Measurements from ENCODE around the gene ERBB2. TPM values are rescaled to one million over a fixed set of nuclear protein-coding genes. Genes with fewer than 3 reads are reported as not detected.

Gene ERBB2
- total and polyA plus RNA-seq, 2 of the 8 experiments (the other 6 are each of a cell fraction or from before 2014, with no cell fraction given) = 183 to 394 TPM

- H3K4me2 ChIP-seq (ENCODE audit: insufficient read depth in 1 of 2, low read depth in 2 of 2, low read length in 2 of 2) = peak within 1 kb of the TSS; percentile 54 to 67
- peak within 1 kb of the TSS; percentile 89 for H3K4ac ChIP-seq (replicated peaks; ENCODE audit: insufficient read length, low read depth, low read length)
- H2BK120ac ChIP-seq (replicated peaks; ENCODE audit: low read depth, low read length) = no peak within 1 kb of the TSS
- 78% methylated on average over 14 of the region's 15 CpGs; no CpG with 5 or more reads in 1 of the 2 experiments for WGBS, 2 experiments (ENCODE audit: extremely low coverage in 1 of 2, insufficient coverage in 1 of 2, insufficient read length in 1 of 2, insufficient replicate concordance in 2 of 2, low coverage in 1 of 2, low lambda C conversion rate in 2 of 2, missing lambda C conversion rate in 1 of 2)
- FAIRE-seq (no peak), DNase-seq (ENCODE audit: low read depth in 1 of 2, low spot score in 2 of 2) (no peak)
- POLR2A ChIA-PET (ENCODE audit: partially characterized antibody) = interaction anchor here (0.6 to 32.5 kb wide), 7 partner anchors 11 to 75 kb away, joined by 3 to 708 read pairs (median 5); partner anchors contain the start of genes ERBB2, PGAP3 and PPP1R1B
- peak within 1 kb of the TSS; percentile 95 for H2BK20ac ChIP-seq (ENCODE audit: low read length)
- peak within 1 kb of the TSS; percentile 98; the same call in 1 of the 2 replicates for H2BK15ac ChIP-seq (ENCODE audit: low read length)
- H3K9ac ChIP-seq (replicated peaks in 1 of 4; ENCODE audit: extremely low read depth in 1 of 4, low read depth in 3 of 4, low read length in 3 of 4) = no peak within 1 kb of the TSS; a peak in 2 of 7 replicates
- H3K27ac ChIP-seq (ENCODE audit: low read depth, low read length) = peak within 1 kb of the TSS; percentile 26; the same call in 1 of the 2 replicates
- peak within 1 kb of the TSS; percentile 75; the same call in 1 of the 2 replicates for H2BK12ac ChIP-seq (ENCODE audit: low read depth, low read length)
- CTCF ChIA-PET (ENCODE audit: partially characterized antibody) = interaction anchor here (0.6 to 52.4 kb wide), 10 partner anchors 9 to 785 kb away, joined by 3 to 1885 read pairs (median 4); partner anchors contain the start of genes MIEN1, PGAP3, PPP1R1B and STARD3
- peak within 1 kb of the TSS; percentile 6 for H3K23ac ChIP-seq (ENCODE audit: insufficient read length)
- H3K79me1 ChIP-seq (ENCODE audit: low read depth, low read length) = no peaks in the 10 kb centered on the region
- H3K4me1 ChIP-seq (replicated peaks in 1 of 4; ENCODE audit: control insufficient read depth in 3 of 4, insufficient read depth in 4 of 4, low read length in 3 of 4) = peaks cover 0 to 48% (median 43%) of the 10 kb centered on the region in 4 experiments; a peak in 6 of 7 replicates
- no peaks in the 10 kb centered on the region for H3K9me3 ChIP-seq (ENCODE audit: insufficient read depth in 2 of 2, low read depth in 1 of 2, low read length in 1 of 2)
- peak within 1 kb of the TSS; percentile 66 for H2AK5ac ChIP-seq (ENCODE audit: low read depth, low read length)
- peaks cover 11% of the 10 kb centered on the region; the same call in 1 of the 2 replicates for H3K23me2 ChIP-seq (ENCODE audit: low read depth, low read length)
- no peaks in the 10 kb centered on the region for H3K79me2 ChIP-seq (ENCODE audit: control insufficient read depth in 1 of 2, insufficient read depth in 2 of 2, low read length in 2 of 2)
- no peak for TF ChIP-seq E2F6 (IDR thresholded peaks at IDR 0.05)
- TF ChIP-seq RNF2 (IDR thresholded peaks at IDR 0.05; ENCODE audit: borderline replicate concordance, low read depth, low read length, missing control alignments, poor library complexity, severe bottlenecking) = no peak
- no peak for TF ChIP-seq SP1 (IDR thresholded peaks at IDR 0.05; ENCODE audit: low read depth, low read length)
- H4K8ac ChIP-seq (ENCODE audit: extremely low read depth, insufficient read depth, low read length) = no peak within 1 kb of the TSS; the same call in none of the 2 replicates
- peaks cover 0 to 9% (median 2%) of the 10 kb centered on the region in 4 experiments; a peak in 3 of 8 replicates for H3K36me3 ChIP-seq (ENCODE audit: control insufficient read depth in 2 of 4, insufficient read depth in 4 of 4, low read length in 3 of 4)
- H2BK5ac ChIP-seq (ENCODE audit: low read depth, low read length) = peak within 1 kb of the TSS; percentile 79; the same call in 1 of the 2 replicates
- peaks cover 0 to 20% (median 6%) of the 10 kb centered on the region in 4 experiments; a peak in 4 of 7 replicates for H3K27me3 ChIP-seq (replicated peaks in 1 of 4; ENCODE audit: control insufficient read depth in 3 of 4, extremely low read depth in 1 of 4, insufficient read depth in 3 of 4, low read length in 3 of 4)
- peak within 1 kb of the TSS in 1 of 4 experiments; percentile 50; a peak in 2 of 8 replicates for H3K4me3 ChIP-seq (ENCODE audit: extremely low read depth in 1 of 4, insufficient read depth in 2 of 4, low read depth in 3 of 4, low read length in 4 of 4)
- no peak within 1 kb of the TSS for H3K14ac ChIP-seq (ENCODE audit: insufficient read length)
- H4K5ac ChIP-seq (ENCODE audit: insufficient read length, low read depth, low read length) = no peak within 1 kb of the TSS
- no peak within 1 kb of the TSS for H3K56ac ChIP-seq (replicated peaks; ENCODE audit: insufficient read length, low read depth, low read length)
- peak within 1 kb of the TSS; percentile 65 for H3K18ac ChIP-seq (ENCODE audit: extremely low read depth, low read length)
- H4K20me1 ChIP-seq (replicated peaks in 1 of 2; ENCODE audit: control insufficient read depth in 1 of 2, insufficient read depth in 2 of 2, low read length in 2 of 2) = no peaks in the 10 kb centered on the region
- H4K91ac ChIP-seq (replicated peaks; ENCODE audit: insufficient read length, low read length) = peak within 1 kb of the TSS; percentile 92
- H2AFZ ChIP-seq (ENCODE audit: low read length) = no peak within 1 kb of the TSS
These were observed 35.0 kb upstream of the ERBB2 start, which contains the start of gene TCAP for GRCh38 chr17:39664581-39665561. TSS of gene TCAP (plus strand) at chr17:39665349. CDS start at chr17:39665360, 11 bp downstream.
